HG03025 (cell line): Measurements from ENCODE around the gene PLIN1.

Experiments
- ATAC-seq: cut with Tn5 transposase; IDR thresholded peaks from one replicate; pipeline ENCODE4 v1.9.1; 2021; ENCODE audit warnings: mild to moderate bottlenecking, moderate library complexity; ENCODE audit not compliant: unreplicated experiment, low FRiP score

Gene PLIN1

DNA sequence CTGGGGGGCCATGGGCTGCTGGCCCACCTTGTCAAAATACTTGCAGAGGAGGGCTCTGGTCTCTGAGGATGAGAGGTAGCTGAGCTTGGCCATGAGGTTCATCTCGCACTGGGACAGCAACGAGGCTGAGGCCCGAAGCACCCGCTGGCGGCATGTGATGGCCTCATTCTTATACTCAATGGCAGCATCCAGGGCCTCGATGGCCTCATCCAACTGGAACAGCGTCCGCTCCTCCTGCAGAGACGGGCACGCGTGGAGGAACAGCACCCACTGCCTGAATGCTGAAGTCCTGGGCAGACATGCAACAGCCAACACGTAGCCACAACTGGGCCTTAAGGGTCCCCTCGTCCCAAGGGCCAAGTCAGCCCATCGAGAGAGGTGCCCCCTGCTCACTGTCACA lies 48.9 kb downstream of the PLIN1 start:
- ATAC-seq = no peak

DNA sequence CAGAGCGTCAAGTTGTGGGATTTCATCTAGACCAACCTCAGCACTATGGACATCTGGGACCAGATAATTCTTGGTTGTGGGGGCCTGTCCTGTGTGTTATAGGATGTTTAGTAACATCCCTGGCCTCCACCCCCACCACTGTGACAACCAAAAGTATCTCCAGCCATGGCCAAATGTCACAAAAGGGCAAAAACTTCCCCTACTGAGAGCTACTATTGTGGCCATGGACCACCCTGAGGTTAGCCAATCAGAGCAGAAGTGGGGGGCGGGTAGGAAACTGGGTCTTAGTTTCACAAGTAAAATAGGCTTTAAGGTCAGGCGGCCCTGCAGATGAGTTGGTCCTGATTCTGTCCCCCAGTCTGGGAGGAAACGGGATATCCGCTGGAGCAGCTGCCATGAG lies 49.3 kb downstream of the PLIN1 start:
- no peak for ATAC-seq

DNA sequence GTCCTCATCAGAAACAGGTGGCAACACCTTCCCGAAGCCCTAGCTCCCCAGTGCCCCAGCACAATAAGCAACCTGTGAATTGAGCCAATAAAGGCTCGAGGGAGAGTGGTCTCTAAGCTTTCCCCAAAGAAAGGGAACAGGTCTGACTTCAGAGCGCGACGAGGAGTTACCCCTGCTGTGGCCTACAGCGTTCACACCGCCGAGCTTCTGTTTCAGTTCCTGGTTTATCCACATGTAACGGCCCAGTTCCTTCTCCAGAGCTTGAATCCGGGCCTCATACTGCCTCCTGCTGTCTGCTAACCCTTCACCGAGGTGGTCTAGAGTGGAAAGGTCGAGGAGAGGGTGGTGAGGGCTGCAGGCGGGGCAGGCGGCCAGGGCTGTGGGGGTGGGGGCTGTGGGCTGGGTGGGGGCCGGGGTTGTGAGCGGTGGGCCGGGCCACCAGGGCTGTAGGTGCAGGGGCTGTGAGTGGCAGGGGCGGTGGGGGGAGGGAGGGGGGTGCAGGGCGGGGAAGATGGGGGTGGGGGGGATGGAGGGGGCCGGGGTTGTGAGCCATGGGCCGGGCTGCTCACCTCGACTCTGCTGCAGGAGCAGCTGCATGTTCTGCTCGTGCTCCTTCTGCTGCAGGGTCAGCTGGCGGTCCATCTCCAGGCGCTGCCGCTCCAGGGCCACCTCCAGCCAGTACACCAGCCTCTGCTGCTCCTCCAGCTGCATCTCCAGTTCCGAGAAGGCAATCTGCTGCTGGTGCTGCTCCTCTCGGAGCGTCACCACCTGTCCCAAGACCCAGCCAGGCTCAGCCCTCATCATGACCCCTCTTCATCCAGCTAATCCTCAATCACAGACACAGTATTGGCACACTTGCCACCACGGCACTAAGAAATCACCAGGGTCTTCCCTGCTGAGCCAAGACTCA lies 50.1 kb downstream of the PLIN1 start:
- ATAC-seq = no peak

DNA sequence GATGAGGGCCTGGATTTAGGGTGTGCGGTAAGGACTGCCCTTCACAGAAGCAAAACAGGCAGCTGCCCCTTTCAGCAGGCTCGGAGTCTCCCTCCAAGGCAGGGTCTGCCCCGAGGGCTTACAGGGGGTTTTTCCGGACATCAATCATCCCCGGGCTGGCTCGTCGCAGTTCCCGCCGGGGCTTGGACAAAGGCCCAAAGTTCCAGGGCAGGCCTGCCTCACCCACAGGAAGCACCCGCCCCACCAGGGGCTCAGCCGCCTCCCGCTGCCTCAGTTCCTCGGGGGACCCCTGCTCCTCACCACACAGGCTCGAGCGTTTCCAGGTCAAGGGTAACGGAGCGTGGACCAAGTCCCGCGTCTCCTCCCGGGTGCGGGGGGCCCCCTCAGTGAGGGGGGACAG lies 50.9 kb downstream of the PLIN1 start:
- ATAC-seq = no peak

DNA sequence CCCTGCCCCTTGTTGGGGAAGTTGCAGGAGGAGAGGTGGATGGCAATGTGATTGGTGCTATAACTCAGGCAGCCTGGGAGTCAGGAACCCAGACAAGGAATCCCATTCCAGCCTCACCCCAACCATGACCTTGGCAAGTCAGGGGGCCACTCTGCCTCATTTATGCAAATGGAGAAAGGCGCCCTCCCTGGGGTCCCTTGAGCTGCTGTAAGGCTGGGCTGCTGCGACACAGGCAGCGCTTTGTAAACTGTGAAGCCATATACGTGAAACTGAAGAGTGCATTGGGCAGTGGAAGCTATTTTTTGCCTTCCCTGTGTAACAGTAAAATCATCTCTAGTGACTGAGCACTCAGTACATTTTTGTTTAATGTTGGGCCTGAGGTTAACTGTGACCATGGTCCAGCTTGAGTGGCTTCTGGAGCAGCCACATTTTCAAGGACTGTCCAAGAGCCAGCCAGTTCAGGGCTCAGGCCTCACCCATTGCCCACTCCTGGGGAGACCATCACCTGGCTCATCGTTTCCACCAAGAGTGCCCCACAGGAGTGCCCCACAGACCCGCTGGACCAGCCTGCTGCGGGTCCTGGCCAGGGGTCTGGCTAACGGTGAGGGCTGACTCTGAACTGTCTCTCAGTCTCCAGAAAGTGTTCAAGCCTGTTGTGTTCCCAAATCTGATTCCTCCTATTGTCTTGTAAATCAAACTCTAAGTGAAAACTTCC lies 51.8 kb downstream of the PLIN1 start:
- no peak for ATAC-seq

DNA sequence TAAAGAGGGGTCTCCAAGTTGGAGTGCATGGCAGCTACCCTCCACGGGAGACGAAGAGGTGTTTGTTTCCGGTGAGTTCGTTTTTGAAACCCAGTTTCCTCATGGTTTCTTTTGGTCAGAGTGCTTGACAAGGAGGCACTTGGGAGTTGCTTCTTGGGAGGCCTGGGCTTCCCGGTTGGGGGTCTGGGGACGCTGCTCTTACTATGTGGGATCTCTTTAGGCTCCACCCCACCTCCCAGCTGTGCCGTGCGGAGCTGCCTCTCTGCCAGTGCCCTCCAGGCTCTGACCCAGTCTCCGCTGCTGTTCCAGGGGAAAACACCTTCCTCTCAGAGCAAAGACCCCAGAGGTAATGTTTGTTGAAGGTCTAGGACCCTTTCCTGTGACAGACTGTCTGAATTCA lies 53.5 kb downstream of the PLIN1 start:
- ATAC-seq = no peak

DNA sequence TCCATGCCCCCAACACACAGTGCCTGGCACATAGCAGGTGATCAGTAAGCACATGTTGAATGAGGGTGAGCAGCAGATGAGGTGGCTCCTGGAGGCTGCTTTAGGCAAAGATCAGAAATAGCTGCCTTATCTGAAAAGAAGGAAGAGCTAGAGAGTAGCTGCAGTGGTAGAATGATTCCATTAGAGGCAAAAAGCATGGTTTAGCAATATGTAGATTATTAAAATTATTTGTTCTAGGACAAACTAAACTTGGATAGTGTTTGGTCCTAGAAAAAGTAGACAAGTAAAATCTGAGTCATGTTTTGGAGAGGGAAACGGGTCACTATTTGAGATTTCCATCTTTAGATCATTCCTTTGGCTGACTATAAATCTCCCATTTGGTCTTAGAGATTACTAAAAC lies 56.0 kb downstream of the PLIN1 start:
- no peak for ATAC-seq

DNA sequence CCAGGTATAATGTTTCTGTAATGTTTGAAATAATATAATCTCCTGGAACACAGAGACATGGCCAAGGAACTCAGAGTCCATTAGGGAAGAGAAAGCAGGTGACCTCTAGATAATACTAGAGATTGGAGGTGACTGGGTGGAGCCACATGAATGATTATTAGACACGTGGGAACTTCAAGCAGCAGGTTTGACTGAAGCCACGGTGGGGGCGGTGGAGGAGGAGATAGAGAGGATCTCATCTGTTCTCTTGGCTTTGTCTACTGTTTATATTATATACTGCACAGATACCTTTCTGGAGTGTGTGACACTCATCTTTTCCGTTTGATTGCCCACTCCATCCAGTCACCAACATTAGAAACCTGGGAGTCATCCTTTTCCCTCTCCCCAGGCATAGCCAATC lies 57.6 kb downstream of the PLIN1 start:
- no peak for ATAC-seq

DNA sequence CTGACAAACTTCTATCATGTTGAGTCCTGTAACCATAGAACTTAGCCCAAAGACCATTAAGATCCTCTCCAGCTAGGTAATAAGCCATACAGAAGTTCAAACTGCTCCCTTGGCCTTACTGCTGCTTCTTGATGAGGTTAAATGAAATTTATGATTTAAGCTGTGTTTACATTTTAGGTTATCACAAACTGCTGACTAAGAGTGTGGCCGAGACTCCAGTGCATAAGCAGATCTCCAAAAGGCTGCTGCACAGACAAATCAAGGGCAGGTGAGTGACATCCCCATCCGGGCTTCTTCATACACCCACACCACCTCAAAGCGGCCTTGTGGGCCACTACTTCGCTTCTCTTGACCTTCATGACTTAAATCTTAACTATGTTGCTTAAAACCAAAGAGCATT lies 62.9 kb downstream of the PLIN1 start:
- ATAC-seq = no peak

DNA sequence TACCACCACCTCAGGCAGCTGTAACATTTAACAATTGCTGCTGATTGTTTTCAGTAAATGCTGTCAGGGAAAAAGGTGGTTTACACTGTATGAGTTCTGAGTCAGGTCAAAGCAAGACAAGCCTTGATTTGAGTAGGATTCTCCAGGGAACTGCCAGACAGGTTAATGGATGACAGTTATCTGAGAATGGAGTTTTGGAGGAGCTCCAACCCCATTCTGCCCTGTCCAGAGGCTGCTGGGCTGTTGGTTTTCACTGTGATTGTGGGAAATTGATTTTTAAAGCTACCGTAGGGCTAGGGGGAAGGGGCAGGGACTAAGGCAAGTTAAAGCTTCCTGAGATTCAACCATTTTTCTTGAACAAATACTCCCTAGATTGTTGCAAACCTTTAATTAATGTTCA lies 64.0 kb downstream of the PLIN1 start:
- ATAC-seq = no peak
